Motor neuron (in vitro differentiated cells): Measurements from ENCODE around the gene TESK2. TPM values are rescaled to one million over a fixed set of nuclear protein-coding genes. Genes with fewer than 3 reads are reported as not detected.
"Not testable (repeated sequence)": the region's sequence is repeated elsewhere in the genome, so short reads cannot be mapped to it uniquely, and the experiment has no call there.

Experiments
- ATAC-seq, 8 experiments: fragments of 200-7000 bp; cut with Tn5 transposase; replicated peaks in 6 of 8; 2 replicates each; pipeline ENCODE4 v1.8.0; 2021; ENCODE audit warnings: mild to moderate bottlenecking in 8 of 8, moderate library complexity in 8 of 8
- H3K27ac ChIP-seq, 2 donors: fragments of 250-450 bp; sonication (Bioruptor Pico); 2 replicates each; pipeline ENCODE4 v1.9.0; 2021; ENCODE audit warnings: antibody characterized with exemption in 2 of 2, mild to moderate bottlenecking in 2 of 2, moderate library complexity in 1 of 2
- H3K4me1 ChIP-seq, 2 donors: fragments of 250-450 bp; sonication (Bioruptor Pico); replicated peaks in 1 of 2; 2 replicates each; pipeline ENCODE4 v1.6.1; 2021; ENCODE audit warnings: antibody characterized with exemption in 2 of 2, mild to moderate bottlenecking in 2 of 2, moderate library complexity in 1 of 2
- H3K4me3 ChIP-seq, 5 donors: fragments of 250-450 bp; sonication (Bioruptor Pico); 2 replicates each; pipeline ENCODE4 v1.9.0; 2021; ENCODE audit warnings: antibody characterized with exemption in 5 of 5, mild to moderate bottlenecking in 5 of 5, moderate library complexity in 4 of 5
- WGBS, 10 experiments: fragments of 450-650 bp; shearing (Covaris generic); methylation state at CpG; one replicate each; pipeline ENCODE4 v1.0.0; 2022; 5-methylcytosine and 5-hydroxymethylcytosine counted together
- in situ Hi-C, 9 experiments: fragments of 400-800 bp; cut with MboI; loops; one replicate each; pipeline ENCODE4 v1.15.0; 2021; ENCODE audit warnings: low sequenced_read_pairs in 9 of 9, low pct_unique_long_range_greater_than_20kb in 2 of 9; ENCODE audit not compliant: unreplicated experiment in 9 of 9
- total RNA-seq, 8 experiments: library from RNA; unstranded; fragments of 300-600 nt; gene quantifications; 2 replicates each; pipeline versions ENCODE4 v1.2.3 to v1.2.4, GENCODE V29; 2022

TESK2 gene, protein sequence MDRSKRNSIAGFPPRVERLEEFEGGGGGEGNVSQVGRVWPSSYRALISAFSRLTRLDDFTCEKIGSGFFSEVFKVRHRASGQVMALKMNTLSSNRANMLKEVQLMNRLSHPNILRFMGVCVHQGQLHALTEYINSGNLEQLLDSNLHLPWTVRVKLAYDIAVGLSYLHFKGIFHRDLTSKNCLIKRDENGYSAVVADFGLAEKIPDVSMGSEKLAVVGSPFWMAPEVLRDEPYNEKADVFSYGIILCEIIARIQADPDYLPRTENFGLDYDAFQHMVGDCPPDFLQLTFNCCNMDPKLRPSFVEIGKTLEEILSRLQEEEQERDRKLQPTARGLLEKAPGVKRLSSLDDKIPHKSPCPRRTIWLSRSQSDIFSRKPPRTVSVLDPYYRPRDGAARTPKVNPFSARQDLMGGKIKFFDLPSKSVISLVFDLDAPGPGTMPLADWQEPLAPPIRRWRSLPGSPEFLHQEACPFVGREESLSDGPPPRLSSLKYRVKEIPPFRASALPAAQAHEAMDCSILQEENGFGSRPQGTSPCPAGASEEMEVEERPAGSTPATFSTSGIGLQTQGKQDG
- total RNA-seq = 10 to 100 TPM in 1 of 8 experiments, 1 to 10 TPM in 7; 1.1 to 17.3 (median 2.0) TPM

DNA sequence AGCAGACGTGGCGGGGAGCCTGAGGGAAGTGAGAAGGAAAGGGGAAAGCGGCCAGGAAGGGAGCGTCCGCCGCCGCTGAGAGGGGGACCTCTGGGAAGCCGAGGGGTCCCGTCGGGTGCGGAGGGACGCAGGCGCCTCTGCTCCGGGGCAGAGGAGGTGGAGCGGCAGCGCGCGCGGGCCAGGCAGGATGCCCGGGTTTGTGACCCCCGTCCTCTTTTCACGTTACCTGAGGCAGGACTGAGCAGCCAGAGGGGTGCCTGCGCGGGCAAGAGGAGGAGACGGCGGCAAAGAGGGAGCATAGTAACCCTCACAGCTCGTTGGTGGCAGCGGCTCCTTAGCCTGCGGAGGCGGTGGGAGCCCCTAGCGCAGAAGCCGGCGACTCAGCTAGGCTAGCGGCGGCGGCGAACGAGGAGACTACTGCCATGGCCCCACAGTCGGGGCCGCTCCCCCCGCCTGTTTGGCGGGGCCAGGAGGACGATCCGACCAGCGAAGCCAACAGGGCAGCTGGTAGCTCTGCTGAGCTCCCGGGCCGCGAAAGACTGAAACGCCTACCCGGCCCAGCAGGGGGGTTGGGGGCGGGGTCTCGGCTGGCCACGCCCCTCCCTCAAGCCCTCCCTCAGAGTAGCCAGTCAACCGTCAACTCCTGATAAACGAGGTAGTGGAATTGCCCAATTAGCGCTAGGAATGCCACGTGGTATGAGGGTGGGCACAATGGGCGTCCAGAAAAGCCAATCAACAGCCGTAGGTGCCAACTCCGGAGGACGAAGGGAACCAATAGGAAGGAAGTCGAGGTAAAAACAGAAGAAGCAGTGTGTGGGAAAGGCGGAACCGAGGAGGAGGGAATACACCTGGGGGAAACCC, at the start of gene TESK2:
TSS of gene TESK2 (minus strand) at position 538 of the 861 bp plus-strand sequence. CDS start 33,378 bp downstream, outside the sequence.
- in situ Hi-C loops = loop anchor here in 5 of 9 experiments (5.0 to 25.0 kb wide), 3 partner anchors 136 to 479 kb away; partner anchors contain the start of genes HECTD3 (in 3 of the 5) and UROD (in 3 of the 5)
- Histone ChIP-seq H3K4me3 (peak within 1 kb of the TSS; percentile 51 to 65 (median 58)), H3K4me1 (peaks cover 3 to 5% of the 10 kb centered on the region in 2 donors), H3K27ac (no peak within 1 kb of the TSS)
- ATAC-seq = peak; percentile 91 to 96 (median 95)
- 0 to 10% (median 3%) methylated on average over 5 to 27 of the region's 64 CpGs; no CpG with 5 or more reads in 1 of the 10 experiments for WGBS, 10 experiments

DNA sequence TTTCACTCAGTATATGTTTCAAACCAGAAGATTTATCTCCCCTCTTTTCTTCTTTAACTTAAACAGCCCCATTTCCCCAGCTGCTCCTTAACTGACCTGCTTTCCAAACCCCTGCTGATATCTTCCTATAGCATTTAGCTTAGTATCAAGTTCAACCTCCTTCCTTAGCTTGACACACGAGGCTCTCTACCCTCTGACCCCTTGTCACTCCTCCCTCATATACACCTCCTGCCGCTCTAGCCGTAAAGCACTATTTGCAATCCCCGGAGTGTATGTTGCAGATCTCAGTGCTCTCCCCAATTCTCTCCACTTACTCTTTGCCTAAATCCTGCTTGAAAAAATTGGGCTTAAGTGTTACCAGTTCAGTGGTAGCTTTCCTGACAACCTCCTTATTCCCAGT, 45.9 kb upstream of the TESK2 start:
- WGBS, 10 experiments = 12 to 100% (median 60%) methylated on average over 1 to 4 of the region's 4 CpGs; no CpG with 5 or more reads in 1 of the 10 experiments
- H3K4me3 ChIP-seq = no peak overlapping the region
- ATAC-seq = peak in 2 of 8 experiments; percentile 16 to 21
- peaks cover 9 to 13% of the 10 kb centered on the region in 2 donors for H3K4me1 ChIP-seq
- H3K27ac ChIP-seq = no peak overlapping the region
- in situ Hi-C loops = no loop called here

DNA sequence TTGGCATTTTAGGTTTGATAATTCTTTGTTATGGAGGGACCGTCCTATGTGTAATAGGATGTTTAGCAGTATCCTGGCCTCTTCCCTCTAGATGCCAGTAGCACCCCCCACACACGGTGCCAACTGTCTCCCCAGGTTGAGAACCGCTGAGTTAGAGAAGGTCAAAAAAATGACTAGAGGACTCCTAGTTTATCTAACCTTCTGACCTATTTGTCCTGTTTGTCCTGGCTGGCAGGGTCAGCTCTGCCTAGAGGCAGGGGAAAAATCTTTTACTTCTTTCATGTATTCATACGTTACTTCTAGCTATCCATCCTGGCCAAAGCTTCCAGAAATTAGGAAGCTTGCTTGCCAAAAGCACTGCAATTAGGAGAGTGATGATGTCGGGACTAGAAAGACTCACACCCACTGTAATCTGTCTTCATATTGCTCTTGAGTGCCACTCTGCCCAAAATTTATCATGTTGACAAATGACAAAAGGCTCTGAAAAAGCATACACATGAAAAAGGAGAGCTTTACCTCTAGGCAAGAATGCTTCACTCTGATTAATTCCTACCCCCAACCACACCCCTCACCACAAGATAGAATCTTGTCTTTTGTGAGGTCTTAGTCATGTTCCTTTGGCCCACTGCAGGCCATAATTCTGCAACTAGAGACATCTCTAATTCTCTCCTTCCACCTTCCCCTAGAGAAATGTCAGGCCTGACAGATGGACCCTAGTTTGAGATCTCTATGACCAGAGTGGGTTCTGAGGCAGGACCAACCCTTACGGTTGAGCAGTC, 45.2 kb upstream of the TESK2 start:
- in situ Hi-C loops = no loop called here
- ATAC-seq = peak in 5 of 8 experiments; percentile 32 to 66 (median 53)
- WGBS, 10 experiments = 33 to 100% (median 55%) methylated on average over 1 to 6 of the region's 6 CpGs
- Histone ChIP-seq H3K4me3 (no peak overlapping the region), H3K27ac (no peak overlapping the region), H3K4me1 (peaks cover 9 to 13% of the 10 kb centered on the region in 2 donors)

DNA sequence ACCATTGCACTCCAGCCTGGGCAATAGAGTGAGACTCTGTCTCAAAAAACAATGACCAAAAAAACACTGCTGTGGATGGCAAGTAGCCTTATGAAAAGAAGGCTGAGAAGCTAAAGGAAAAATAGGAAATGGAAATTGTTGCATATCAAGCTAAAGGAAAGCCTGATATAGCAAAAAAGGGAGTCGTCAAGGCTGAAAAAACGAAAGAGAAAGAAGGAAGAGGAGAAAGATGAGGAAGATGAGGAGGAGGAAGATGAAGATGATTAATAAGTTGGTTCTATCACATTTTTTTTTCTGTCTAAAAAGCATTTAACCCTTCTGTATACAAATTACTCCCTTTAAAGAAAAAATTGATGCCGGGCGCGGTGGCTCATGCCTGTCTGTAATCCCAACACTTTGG, 40.9 kb upstream of the TESK2 start:
- peaks cover 15 to 23% of the 10 kb centered on the region in 2 donors for H3K4me1 ChIP-seq
- no peak for ATAC-seq
- H3K4me3 ChIP-seq = no peak overlapping the region
- no peak overlapping the region for H3K27ac ChIP-seq
- 74 to 98% (median 90%) methylated on average over 4 to 5 of the region's 5 CpGs for WGBS, 10 experiments
- in situ Hi-C loops = no loop called here

DNA sequence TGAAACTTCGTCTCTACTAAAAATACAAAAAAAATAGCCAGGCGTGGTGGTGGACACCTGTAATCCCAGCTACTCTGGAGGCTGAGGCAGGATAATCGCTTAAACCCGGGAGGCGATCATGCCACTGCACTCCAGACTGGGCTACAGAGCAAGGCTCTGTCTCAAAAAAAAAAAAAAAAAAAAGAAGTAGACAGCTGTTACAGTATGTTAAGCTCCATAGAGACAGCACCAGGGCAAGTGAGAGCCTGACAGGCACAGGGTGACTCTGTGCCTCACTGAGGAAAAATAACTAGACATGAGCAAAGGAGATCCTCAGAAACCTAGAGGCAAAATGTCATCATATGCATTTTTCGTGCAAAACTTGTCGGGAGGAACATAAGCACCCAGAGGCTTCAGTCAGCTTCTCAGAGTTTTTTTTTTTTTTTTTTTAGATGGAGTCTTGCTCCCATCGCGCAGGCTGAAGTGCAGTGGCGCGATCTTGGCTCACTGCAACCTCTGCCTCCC, 39.7 kb upstream of the TESK2 start:
- ATAC-seq = no peak
- no peak overlapping the region for H3K4me3 ChIP-seq
- peaks cover 6 to 13% of the 10 kb centered on the region in 2 donors for H3K4me1 ChIP-seq
- 79 to 100% (median 95%) methylated on average over 2 to 11 of the region's 11 CpGs for WGBS, 10 experiments
- no peak overlapping the region for H3K27ac ChIP-seq
- in situ Hi-C loops = no loop called here

DNA sequence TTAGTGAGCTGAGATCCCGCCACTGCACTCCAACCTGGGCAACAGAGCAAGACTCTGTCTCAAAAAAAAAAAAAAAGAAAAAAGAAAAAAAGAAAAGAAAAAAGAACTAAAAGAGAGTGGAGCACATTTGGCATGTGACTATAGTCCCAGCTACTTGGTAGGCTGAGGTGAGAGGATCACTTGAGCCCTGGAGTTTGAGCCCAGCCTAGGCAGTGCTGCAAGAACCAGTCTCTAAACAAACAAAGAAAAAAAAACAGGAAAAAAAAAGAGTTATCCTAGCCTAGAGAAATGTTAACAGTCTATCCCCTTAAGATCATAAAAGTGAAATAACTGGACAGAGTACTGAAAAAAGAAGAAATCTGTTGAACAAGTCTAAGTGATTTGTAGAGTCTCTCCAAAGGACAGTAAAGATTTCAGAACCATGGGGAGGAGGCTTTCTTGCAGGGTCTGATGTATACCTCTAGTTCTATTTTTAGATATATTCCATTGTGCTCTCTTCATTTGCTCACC, 35.2 kb upstream of the TESK2 start:
- H3K27ac ChIP-seq = no peak overlapping the region
- ATAC-seq = no peak
- no peak overlapping the region for H3K4me3 ChIP-seq
- peaks cover 17 to 24% of the 10 kb centered on the region in 2 donors for H3K4me1 ChIP-seq
- 80 to 100% (median 100%) methylated on average over 1 of the region's 1 CpG; no CpG with 5 or more reads in 1 of the 10 experiments for WGBS, 10 experiments
- in situ Hi-C loops = no loop called here

DNA sequence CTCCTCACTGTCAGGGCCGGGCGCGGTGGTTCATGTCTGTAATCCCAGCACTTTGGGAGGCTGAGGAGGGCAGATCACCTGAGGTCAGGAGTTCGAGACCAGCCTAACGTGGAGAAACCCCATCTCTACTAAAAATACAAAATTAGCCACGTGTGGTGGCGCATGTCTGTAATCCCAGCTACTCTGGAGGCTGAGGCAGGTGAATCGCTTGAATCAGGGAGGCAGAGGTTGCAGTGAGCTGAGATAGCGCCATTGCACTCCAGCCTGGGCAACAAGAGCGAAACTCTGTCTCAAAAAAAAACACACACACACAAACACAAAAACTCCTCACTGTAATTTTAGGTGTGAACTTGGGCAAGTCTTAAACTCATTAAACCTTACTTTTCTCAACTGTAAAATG, 33.0 kb upstream of the TESK2 start:
- H3K27ac ChIP-seq, H3K4me3 ChIP-seq, ATAC-seq, in situ Hi-C loops: not testable (repeated sequence)
- peaks cover 27 to 31% of the 10 kb centered on the region in 2 donors for H3K4me1 ChIP-seq
- whole genome bisulfite sequencing, 10 experiments = 88 to 97% (median 94%) methylated on average over 6 to 10 of the region's 10 CpGs; no CpG with 5 or more reads in 1 of the 10 experiments

DNA sequence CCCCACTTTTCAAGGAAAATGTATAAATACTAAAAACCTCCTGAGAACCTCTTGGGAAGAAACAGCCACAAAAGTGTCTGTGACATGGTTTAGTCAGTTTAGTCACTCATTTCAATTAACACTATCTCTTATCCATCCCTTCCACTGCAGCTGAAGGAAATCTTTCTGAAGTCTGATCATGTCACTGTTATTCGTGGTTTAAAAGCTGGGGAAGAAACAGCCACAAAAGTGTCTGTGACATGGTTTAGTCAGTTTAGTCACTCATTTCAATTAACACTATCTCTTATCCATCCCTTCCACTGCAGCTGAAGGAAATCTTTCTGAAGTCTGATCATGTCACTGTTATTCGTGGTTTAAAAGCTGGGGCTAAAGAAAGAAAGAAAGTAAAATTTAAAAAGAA, 32.6 kb upstream of the TESK2 start:
- ATAC-seq, H3K4me3 ChIP-seq, H3K27ac ChIP-seq, in situ Hi-C loops: not testable (repeated sequence)
- H3K4me1 ChIP-seq = peaks cover 26 to 30% of the 10 kb centered on the region in 2 donors
- 51 to 100% (median 83%) methylated on average over 1 to 2 of the region's 2 CpGs for WGBS, 10 experiments

DNA sequence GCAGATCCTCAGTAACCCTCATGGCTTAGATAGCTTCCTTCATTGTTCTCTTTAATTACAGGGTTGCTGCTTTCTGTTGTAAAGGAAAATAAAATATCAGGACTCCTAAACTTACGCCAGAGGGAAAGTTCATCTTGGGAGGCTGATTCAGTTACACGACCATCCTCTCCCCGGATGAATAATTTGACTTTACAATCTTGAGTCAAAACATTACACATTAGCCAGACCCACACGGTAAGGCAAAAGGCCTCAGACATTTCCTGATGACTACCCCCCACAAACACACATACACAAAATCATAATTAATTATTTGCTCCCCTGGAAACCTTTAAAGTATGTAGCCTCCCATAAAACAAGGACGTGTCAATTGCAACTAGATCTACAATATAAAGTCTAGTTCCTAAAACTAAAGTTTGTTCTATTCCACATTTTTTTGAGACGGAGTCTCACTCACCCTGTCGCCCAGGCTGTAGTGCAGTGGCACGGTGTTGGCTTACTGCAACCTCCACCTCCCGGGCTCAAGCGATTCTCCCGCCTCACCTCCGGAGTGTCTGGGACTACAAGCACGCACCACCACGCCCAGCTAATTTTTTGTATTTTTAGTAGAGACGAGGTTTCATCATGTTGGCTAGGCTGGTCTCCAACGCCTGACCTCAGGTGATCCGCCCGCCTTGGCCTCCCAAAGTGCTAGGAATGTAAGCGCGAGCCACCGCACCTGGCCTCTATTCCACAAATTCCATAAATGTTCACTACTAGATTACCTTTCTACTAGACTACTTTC, 31.6 kb upstream of the TESK2 start:
- ATAC-seq = peak in 2 of 8 experiments; percentile 2 to 4
- Histone ChIP-seq H3K4me1 (peaks cover 23% of the 10 kb centered on the region in 2 donors), H3K4me3 (peak overlapping the region; percentile 71 to 98 (median 95)), H3K27ac (peak overlapping the region; percentile 74 to 85)
- in situ Hi-C loops = no loop called here
- WGBS, 10 experiments = 26 to 94% (median 73%) methylated on average over 3 to 21 of the region's 21 CpGs; no CpG with 5 or more reads in 1 of the 10 experiments

DNA sequence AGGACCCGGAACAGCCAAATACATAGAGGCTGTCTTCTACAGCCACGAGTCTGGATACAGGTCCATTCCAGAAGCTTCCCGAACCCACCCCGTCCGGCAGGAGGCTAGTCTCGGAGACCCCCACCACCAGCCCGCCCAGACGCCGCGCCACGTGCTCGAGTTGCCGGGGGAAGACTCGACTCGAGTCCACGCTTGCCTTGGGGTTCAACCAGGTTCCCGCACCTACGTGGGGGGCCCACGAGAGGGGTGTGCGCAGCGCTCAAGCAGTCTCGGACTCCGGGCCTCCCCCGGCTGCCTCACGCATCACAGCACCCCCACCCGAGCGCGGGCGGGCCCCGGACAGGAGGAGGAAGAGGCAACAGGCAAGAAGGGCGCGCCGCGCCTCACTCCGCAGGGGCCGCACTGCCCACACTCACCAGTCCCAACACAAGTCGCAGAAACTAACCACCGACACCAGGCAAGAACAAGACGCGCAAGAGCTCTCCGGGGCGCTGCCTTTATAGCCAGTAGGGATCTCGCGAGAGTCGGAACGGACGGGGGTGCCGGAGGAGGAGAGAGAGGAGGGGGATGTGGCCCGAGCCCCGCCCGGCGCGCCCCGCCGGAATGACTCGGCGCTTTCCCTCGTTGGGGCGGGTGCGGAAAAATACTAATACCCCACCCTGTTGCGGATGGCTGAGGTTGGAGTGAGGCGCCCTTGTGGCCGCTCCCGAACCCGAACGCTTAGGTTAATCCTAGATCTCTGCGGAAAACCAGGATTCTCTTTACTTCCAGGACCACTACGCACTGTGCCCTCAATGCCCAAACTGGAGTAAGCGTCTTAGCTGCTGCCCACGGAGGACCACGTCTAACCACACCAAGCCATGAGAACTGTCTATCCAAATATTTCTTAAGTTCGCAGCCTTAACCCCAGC, 30.7 kb upstream of the TESK2 start, which contains the start of gene PRDX1:
TSS of gene PRDX1 (minus strand) at position 472 of the 911 bp plus-strand sequence. CDS start 2,841 bp downstream, outside the sequence.
- in situ Hi-C loops = no loop called here
- peaks cover 22 to 23% of the 10 kb centered on the region in 2 donors for H3K4me1 ChIP-seq
- peak within 1 kb of the TSS; percentile 74 to 85 for H3K27ac ChIP-seq
- ATAC-seq = peak; percentile 85 to 94 (median 92)
- peak within 1 kb of the TSS; percentile 71 to 98 (median 95) for H3K4me3 ChIP-seq
- 0 to 13% (median 3%) methylated on average over 3 to 26 of the region's 72 CpGs; no CpG with 5 or more reads in 1 of the 10 experiments for WGBS, 10 experiments
